GM19452 (cell line): ENCODE measurements around the gene SEZ6.

Source experiments
- ATAC-seq: cut with Tn5 transposase; IDR thresholded peaks from one replicate; pipeline ENCODE4 v1.9.1; 2021; ENCODE audit not compliant: unreplicated experiment

SEZ6 gene

DNA sequence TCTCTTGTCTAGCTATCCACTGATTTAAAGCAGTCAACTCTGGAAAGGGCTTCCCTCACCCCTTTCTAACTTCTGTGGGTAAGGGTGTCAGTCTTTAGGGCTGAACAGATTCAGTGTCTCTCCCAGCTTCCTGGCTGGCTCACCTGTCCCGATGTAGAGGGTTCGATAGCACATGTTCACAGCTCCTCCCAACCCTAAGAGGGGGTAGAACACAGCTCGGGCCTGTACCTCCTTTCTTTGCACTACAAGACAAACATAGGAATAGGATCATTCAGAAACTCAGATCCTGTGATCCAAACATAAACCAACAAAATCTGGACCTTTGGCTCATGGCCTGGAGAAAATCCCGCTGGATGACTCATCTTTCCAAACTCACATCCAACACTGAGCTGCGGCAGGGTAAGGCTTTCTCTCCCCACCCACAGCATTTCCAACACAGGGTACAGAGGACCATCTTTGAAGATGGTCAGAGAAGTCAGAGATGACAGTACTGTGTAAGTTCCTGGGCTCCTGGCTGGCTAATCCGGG is 97.1 kb downstream of the SEZ6 start:
- ATAC-seq: no peak

DNA sequence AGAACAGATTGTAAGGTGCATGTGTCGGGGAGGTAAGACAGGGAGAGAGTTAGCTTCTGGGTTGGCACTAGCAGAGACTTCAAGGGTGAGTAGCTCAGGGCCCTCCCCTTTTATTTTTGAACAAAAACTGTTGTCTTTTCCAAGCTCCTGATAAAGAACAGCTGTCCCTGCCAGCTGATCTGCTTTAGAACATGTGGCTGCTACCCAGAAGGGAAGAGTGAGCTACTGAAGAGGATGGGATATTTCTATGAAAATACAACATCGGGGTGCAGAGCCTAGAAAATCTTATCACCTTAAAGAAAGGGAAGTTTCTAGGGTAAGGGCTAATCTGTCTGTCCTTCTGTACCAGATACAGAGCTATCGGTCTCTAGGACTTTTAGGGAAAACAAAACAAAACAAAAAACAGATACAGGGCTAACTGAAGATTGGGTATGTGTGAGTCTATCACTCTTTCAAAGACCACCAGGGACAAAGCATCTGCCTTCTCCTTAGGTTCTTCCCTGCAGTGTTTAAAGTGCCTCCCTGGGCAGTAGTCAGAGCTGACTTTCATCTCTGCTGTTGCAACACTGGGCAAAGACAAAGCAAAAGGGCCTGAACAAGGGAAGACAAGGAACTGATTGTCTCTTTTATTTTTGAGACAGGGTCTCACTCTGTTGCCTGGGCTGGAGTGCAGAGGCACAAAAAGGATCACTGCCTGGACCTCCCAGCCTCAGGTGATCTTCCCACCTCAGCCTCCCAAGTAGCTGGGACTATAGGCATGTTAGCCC is 97.9 kb downstream of the SEZ6 start:
- no peak for ATAC-seq

DNA sequence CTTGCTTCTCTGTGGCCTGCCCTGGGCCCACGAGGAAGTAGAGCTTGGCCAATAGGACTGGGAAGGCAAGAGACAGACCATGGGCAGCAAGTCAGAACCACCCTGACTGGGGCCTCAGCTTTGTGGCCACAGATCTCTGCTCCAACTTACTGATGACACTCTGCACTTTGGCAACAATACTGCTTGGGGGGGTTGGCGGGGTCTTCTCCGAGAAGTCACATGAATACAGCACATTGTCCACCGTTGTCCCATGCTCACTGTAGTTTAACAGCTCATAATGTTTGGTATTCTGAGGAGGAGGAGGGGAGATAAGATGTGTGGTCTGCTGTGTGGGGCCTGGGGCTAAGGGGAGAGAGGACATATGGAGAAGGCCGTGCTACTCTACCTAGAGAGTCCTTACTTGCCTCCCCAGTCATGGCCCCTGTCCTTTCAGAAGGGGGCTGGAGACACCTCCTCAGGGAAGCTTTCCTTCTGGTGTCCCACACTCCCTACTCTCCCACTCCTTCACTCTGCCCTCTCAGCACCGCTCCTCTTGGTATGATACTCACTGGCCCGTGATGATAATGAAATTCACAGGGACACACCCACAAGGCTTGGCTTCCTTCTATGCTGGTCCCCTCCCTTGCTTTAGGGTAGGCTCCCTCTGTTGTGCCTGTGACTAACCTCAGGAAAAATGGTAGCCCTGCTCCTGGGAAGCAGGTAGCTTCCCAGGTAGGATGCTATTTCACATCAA is 99.0 kb downstream of the SEZ6 start:
- ATAC-seq: no peak

DNA sequence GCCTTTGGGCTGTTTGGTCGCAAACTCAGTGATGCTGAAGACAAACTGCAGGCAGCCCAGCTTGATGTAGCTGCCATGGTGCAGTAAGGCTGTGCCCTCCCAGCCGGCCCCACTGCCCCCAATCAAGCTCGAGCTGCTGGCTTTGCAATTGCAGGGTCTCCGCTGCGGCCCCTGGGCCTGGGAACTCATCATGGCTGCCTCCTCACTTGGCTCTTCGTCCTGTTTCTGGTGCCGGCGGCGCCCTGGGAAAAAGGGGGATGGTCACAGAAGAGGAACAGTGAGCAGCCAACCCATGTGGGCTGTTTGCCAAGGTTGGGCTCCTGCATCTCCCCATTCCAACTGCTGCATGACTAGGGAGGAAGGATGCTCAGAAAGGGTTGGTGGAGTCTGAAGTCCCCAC is 99.6 kb downstream of the SEZ6 start:
- no peak for ATAC-seq
